T-helper 2 cell treated with Interferon-gamma antibody and Interleukin-4, amounts not matched to agents 5 μg/mL and 100 μg/mL, for 36 hours (primary cell): ENCODE results near the gene POMT2.

ENCODE experiments used
- DNase-seq: peaks from one replicate; pipeline ENCODE4 v3.0.0; 2021; ENCODE audit warnings: low spot score
- H3K27ac Mint-ChIP-seq: one replicate; pipeline ENCODE4 v1.8.0; 2021; ENCODE audit warnings: mild to moderate bottlenecking, mixed read lengths
- H3K27me3 Mint-ChIP-seq: one replicate; pipeline ENCODE4 v1.8.0; 2021; ENCODE audit warnings: low read depth, mixed read lengths
- H3K36me3 Mint-ChIP-seq: one replicate; pipeline ENCODE4 v1.8.0; 2021; ENCODE audit warnings: low read depth, mixed read lengths
- H3K4me1 Mint-ChIP-seq: one replicate; pipeline ENCODE4 v1.8.0; 2021; ENCODE audit warnings: low read depth, mixed read lengths
- H3K4me3 Mint-ChIP-seq: one replicate; pipeline ENCODE4 v1.8.0; 2022; ENCODE audit warnings: mild to moderate bottlenecking, moderate library complexity, mixed read lengths
- H3K9me3 Mint-ChIP-seq: one replicate; pipeline ENCODE4 v1.8.0; 2021; ENCODE audit warnings: mixed read lengths

Gene POMT2

DNA sequence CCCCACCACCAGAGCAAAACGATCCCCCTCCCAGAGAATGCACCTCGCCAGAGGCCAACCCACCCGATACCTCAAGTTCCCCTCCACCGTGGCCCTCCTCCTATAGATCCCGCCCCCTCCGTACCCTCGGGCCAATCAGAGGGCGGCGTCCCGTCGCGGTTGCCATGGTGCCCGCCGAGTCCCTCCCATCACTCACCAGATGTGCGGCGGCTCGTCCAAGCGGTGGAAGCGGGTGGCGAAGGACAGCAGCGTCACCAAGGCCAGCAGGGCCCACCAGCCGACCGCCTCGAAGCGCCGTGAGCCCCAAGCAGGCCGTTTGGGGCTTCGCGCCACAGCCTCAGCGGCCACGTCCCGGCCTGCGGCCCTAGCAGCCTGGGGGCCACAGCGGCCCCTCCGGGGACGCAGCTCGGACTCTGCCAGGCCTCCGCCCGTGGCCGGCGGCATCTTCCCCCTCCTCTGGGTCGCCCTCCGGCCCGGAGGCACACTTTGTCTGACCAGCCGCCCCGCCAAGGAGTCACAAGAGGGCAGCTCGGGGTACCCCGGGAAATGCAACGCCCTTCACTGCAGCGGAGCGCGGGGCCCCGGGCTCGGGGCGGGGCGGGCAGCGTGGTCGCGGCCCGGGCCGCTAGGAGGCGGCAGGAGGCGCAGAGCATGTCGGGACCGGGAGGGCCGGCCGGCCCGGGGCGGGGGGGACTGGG, at the start of gene POMT2:
POMT2 (minus strand) TSS at position 646 of the 698 bp plus-strand sequence; CDS start at position 444, 202 bp downstream.
- H3K27ac Mint-ChIP-seq = peak within 1 kb of the TSS; percentile 98
- H3K4me1 Mint-ChIP-seq = peaks cover 23% of the 10 kb centered on the region
- no peaks in the 10 kb centered on the region for H3K9me3 Mint-ChIP-seq
- no peaks in the 10 kb centered on the region for H3K36me3 Mint-ChIP-seq
- peak within 1 kb of the TSS; percentile 93 for H3K4me3 Mint-ChIP-seq
- peak; percentile 92 for DNase-seq
- H3K27me3 Mint-ChIP-seq = no peaks in the 10 kb centered on the region

- H3K36me3 Mint-ChIP-seq = peaks cover 17% of the 10 kb centered on the region
- H3K27ac Mint-ChIP-seq = peak overlapping the region; percentile 6
- no peak overlapping the region for H3K4me3 Mint-ChIP-seq
- DNase-seq = no peak
- no peaks in the 10 kb centered on the region for H3K27me3 Mint-ChIP-seq
- H3K4me1 Mint-ChIP-seq = peaks cover 27% of the 10 kb centered on the region
- H3K9me3 Mint-ChIP-seq = peaks cover 4% of the 10 kb centered on the region
Observed at GRCh38 chr14:77369285-77369684, 48.6 kb upstream of the POMT2 start.

GRCh38 chr14:77364146-77364545, 43.5 kb upstream of the POMT2 start:
- H3K4me3 Mint-ChIP-seq = no peak overlapping the region
- H3K9me3 Mint-ChIP-seq = no peaks in the 10 kb centered on the region
- no peak overlapping the region for H3K27ac Mint-ChIP-seq
- no peaks in the 10 kb centered on the region for H3K27me3 Mint-ChIP-seq
- H3K36me3 Mint-ChIP-seq = no peaks in the 10 kb centered on the region
- peaks cover 6% of the 10 kb centered on the region for H3K4me1 Mint-ChIP-seq
- DNase-seq = no peak

GRCh38 chr14:77359626-77360025, 38.9 kb upstream of the POMT2 start:
- H3K9me3 Mint-ChIP-seq = no peaks in the 10 kb centered on the region
- DNase-seq = no peak
- no peaks in the 10 kb centered on the region for H3K36me3 Mint-ChIP-seq
- peaks cover 3% of the 10 kb centered on the region for H3K4me1 Mint-ChIP-seq
- no peak overlapping the region for H3K4me3 Mint-ChIP-seq
- H3K27me3 Mint-ChIP-seq = no peaks in the 10 kb centered on the region
- H3K27ac Mint-ChIP-seq = no peak overlapping the region

- peaks cover 3% of the 10 kb centered on the region for H3K4me1 Mint-ChIP-seq
- H3K4me3 Mint-ChIP-seq = no peak overlapping the region
- no peak overlapping the region for H3K27ac Mint-ChIP-seq
- no peaks in the 10 kb centered on the region for H3K36me3 Mint-ChIP-seq
- H3K9me3 Mint-ChIP-seq = no peaks in the 10 kb centered on the region
- no peak for DNase-seq
- no peaks in the 10 kb centered on the region for H3K27me3 Mint-ChIP-seq
Observed at GRCh38 chr14:77356899-77357298, 36.2 kb upstream of the POMT2 start.

- Mint-ChIP-seq H3K4me1 (peaks cover 3% of the 10 kb centered on the region), H3K27me3 (no peaks in the 10 kb centered on the region), H3K27ac (no peak overlapping the region), H3K4me3 (no peak overlapping the region), H3K36me3 (peaks cover 3% of the 10 kb centered on the region), H3K9me3 (no peaks in the 10 kb centered on the region)
- DNase-seq = no peak
Observed at GRCh38 chr14:77355811-77356210, 35.1 kb upstream of the POMT2 start.

GRCh38 chr14:77353469-77354141, 32.9 kb upstream of the POMT2 start:
- Mint-ChIP-seq H3K9me3 (no peaks in the 10 kb centered on the region), H3K4me1 (no peaks in the 10 kb centered on the region), H3K36me3 (peaks cover 3% of the 10 kb centered on the region), H3K27me3 (no peaks in the 10 kb centered on the region), H3K27ac (no peak overlapping the region), H3K4me3 (no peak overlapping the region)
- no peak for DNase-seq

DNA sequence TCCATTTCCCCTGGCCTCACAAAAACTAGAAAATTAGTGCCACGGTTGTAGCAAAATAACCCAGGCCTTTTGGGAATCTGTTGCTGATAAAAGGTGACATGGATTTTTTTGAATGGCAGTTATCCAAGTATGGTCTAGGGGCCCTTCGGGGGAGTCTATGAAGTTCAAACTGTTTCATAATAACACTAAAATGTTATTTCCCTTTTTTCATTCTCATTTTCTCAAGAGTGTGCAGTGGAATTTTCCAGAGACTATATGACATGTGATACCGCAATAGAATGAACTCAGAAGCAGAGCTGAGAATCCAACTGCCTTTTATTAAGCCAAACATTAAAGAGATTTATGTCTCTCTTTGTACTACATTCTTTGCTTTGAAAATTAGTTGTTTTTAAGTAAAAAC, 27.1 kb upstream of the POMT2 start:
- no peak overlapping the region for H3K27ac Mint-ChIP-seq
- no peaks in the 10 kb centered on the region for H3K9me3 Mint-ChIP-seq
- H3K4me3 Mint-ChIP-seq = no peak overlapping the region
- no peak for DNase-seq
- peaks cover 8% of the 10 kb centered on the region for H3K36me3 Mint-ChIP-seq
- no peaks in the 10 kb centered on the region for H3K4me1 Mint-ChIP-seq
- H3K27me3 Mint-ChIP-seq = no peaks in the 10 kb centered on the region

- Mint-ChIP-seq H3K36me3 (peaks cover 7% of the 10 kb centered on the region), H3K27ac (no peak overlapping the region), H3K9me3 (no peaks in the 10 kb centered on the region), H3K27me3 (no peaks in the 10 kb centered on the region), H3K4me1 (no peaks in the 10 kb centered on the region), H3K4me3 (no peak overlapping the region)
- DNase-seq = no peak
Observed at GRCh38 chr14:77346495-77346894, 25.8 kb upstream of the POMT2 start.

DNA sequence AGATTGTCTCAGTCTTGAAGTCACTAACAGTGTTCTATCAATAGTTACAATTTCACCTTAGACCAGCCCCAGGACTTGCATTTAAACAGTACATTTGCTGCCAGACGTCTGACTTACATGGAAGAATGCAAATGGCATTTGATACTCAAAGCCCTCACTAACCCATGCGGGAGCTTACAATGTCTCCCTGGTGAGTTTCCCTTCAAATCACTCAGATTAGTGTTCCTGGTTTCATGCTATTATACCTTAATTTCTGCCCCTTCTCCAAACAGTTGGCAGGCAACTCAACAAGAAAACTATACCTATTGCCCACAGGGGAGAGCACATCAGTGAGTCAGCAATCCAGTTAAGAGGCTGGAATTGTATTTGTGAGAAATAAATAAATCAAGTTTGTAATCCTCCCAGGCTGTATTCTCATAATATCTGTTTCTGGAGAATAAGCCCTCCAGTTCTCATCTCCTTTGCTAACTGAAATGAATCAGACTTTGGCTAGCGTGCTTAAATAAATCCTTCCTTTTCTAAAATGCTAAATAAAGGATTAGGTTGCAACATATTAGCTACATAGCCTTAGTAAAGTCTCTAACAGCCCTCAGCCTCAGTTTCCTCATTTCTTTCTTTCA, 23.8 kb upstream of the POMT2 start:
- peaks cover 12% of the 10 kb centered on the region for H3K36me3 Mint-ChIP-seq
- H3K27me3 Mint-ChIP-seq = no peaks in the 10 kb centered on the region
- DNase-seq = no peak
- H3K4me3 Mint-ChIP-seq = no peak overlapping the region
- H3K4me1 Mint-ChIP-seq = no peaks in the 10 kb centered on the region
- no peak overlapping the region for H3K27ac Mint-ChIP-seq
- no peaks in the 10 kb centered on the region for H3K9me3 Mint-ChIP-seq

GRCh38 chr14:77343662-77344061, 23.0 kb upstream of the POMT2 start:
- no peaks in the 10 kb centered on the region for H3K4me1 Mint-ChIP-seq
- no peaks in the 10 kb centered on the region for H3K9me3 Mint-ChIP-seq
- no peaks in the 10 kb centered on the region for H3K27me3 Mint-ChIP-seq
- DNase-seq = no peak
- no peak overlapping the region for H3K27ac Mint-ChIP-seq
- no peak overlapping the region for H3K4me3 Mint-ChIP-seq
- peaks cover 12% of the 10 kb centered on the region for H3K36me3 Mint-ChIP-seq

GRCh38 chr14:77342726-77343397, 22.2 kb upstream of the POMT2 start:
- Mint-ChIP-seq H3K4me3 (no peak overlapping the region), H3K27me3 (no peaks in the 10 kb centered on the region), H3K27ac (no peak overlapping the region), H3K36me3 (peaks cover 12% of the 10 kb centered on the region), H3K9me3 (no peaks in the 10 kb centered on the region), H3K4me1 (no peaks in the 10 kb centered on the region)
- DNase-seq = no peak

- Mint-ChIP-seq H3K27ac (no peak overlapping the region), H3K4me1 (no peaks in the 10 kb centered on the region), H3K27me3 (no peaks in the 10 kb centered on the region), H3K4me3 (no peak overlapping the region), H3K9me3 (no peaks in the 10 kb centered on the region), H3K36me3 (peaks cover 10% of the 10 kb centered on the region)
- DNase-seq = no peak
Observed at GRCh38 chr14:77340389-77340788, 19.7 kb upstream of the POMT2 start.

- Mint-ChIP-seq H3K36me3 (peaks cover 10% of the 10 kb centered on the region), H3K4me1 (no peaks in the 10 kb centered on the region), H3K4me3 (no peak overlapping the region), H3K27me3 (no peaks in the 10 kb centered on the region), H3K27ac (no peak overlapping the region), H3K9me3 (no peaks in the 10 kb centered on the region)
- DNase-seq = no peak
Observed at GRCh38 chr14:77339407-77339806, 18.7 kb upstream of the POMT2 start.
